ENCODE data around the gene UTS2B. TPM values are rescaled to one million over a fixed set of nuclear protein-coding genes. Genes with fewer than 3 reads are reported as not detected.
"Not testable (repeated sequence)": the region's sequence is repeated elsewhere in the genome, so short reads cannot be mapped to it uniquely, and the experiment has no call there.

Gene UTS2B
- total RNA-seq, 1 experiment from 2014 or later, result 0.37 TPM

- in situ Hi-C loops (cut with HindIII; ENCODE audit: low pct_unique_long_range_greater_than_20kb, low sequenced_read_pairs), result no loop called here
- no peak for DNase-seq (ENCODE audit: low read depth, low spot score)
Measured at GRCh38 chr3:191301017-191301416, 29.3 kb downstream of the UTS2B start.

DNA sequence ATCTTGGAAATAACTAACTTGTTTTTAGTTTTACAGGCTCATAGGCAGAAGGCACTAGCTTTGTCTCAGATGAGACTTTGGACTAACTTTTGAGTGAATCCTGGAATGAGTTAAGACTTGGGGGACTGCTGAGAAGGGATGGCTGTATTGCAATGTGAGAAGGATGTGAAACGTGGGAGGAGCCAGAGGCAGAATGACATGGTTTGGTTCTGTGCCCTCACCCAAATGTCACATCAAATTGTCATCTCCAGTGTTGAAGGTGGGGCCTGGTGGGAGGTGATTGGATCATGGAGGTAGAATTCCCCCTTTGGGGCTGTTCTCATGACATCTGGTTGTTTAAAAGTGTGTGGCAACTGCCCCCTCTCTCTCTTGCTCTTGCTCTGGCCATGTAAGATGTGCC, 29.9 kb downstream of the UTS2B start:
- in situ Hi-C loops (cut with HindIII; ENCODE audit: low pct_unique_long_range_greater_than_20kb, low sequenced_read_pairs), result no loop called here
- no peak for DNase-seq (ENCODE audit: low read depth, low spot score)

- no peak for DNase-seq (ENCODE audit: low read depth, low spot score)
- in situ Hi-C loops (cut with HindIII; ENCODE audit: low pct_unique_long_range_greater_than_20kb, low sequenced_read_pairs), result no loop called here
Measured at GRCh38 chr3:191298846-191299245, 31.5 kb downstream of the UTS2B start.

- DNase-seq (ENCODE audit: low read depth, low spot score), result no peak
- in situ Hi-C loops (cut with HindIII; ENCODE audit: low pct_unique_long_range_greater_than_20kb, low sequenced_read_pairs), result no loop called here
Measured at GRCh38 chr3:191296041-191296541, 34.2 kb downstream of the UTS2B start.

- in situ Hi-C loops (cut with HindIII; ENCODE audit: low pct_unique_long_range_greater_than_20kb, low sequenced_read_pairs), result no loop called here
- DNase-seq (ENCODE audit: low read depth, low spot score), result no peak
Measured at GRCh38 chr3:191294291-191294690, 36.0 kb downstream of the UTS2B start.

- no peak for DNase-seq (ENCODE audit: low read depth, low spot score)
- in situ Hi-C loops (cut with HindIII; ENCODE audit: low pct_unique_long_range_greater_than_20kb, low sequenced_read_pairs), result no loop called here
Measured at GRCh38 chr3:191292243-191293015, 37.9 kb downstream of the UTS2B start.

- peak; percentile 30 for DNase-seq (ENCODE audit: low read depth, low spot score)
- in situ Hi-C loops (cut with HindIII; ENCODE audit: low pct_unique_long_range_greater_than_20kb, low sequenced_read_pairs), result no loop called here
Measured at GRCh38 chr3:191290311-191291025, 39.9 kb downstream of the UTS2B start.

- in situ Hi-C loops (cut with HindIII; ENCODE audit: low pct_unique_long_range_greater_than_20kb, low sequenced_read_pairs), result no loop called here
Measured at GRCh38 chr3:191283400-191283799, 46.9 kb downstream of the UTS2B start.

GRCh38 chr3:191282251-191283185, 47.8 kb downstream of the UTS2B start:
- in situ Hi-C loops (cut with HindIII; ENCODE audit: low pct_unique_long_range_greater_than_20kb, low sequenced_read_pairs), result no loop called here
- DNase-seq (ENCODE audit: low read depth, low spot score), result no peak

More at GRCh38 chr3:191283400-191283799, 46.9 kb downstream of the UTS2B start:
- DNase-seq (ENCODE audit: low read depth, low spot score), result no peak

GRCh38 chr3:191280882-191281281, 49.4 kb downstream of the UTS2B start:
- in situ Hi-C loops (cut with HindIII; ENCODE audit: low pct_unique_long_range_greater_than_20kb, low sequenced_read_pairs), result no loop called here
- no peak for DNase-seq (ENCODE audit: low read depth, low spot score)

DNA sequence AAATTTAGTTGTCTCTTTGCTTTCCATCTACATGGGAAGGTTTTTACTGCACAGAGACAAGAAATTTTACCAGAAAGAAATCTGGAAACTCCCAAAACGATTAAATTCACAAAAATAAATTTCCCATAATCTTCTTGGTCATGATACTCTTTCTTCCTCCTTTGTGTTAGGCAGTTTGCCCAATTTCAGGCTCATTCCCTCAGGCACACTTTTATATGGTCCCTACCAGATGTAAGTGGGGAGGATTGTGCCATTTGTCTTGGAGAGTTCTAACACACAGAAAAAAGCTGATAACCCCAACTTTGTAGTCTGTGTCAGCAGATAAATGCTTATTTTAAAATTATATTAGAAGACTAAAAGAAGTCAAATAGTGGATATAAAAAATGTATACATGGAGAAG, 50.2 kb downstream of the UTS2B start:
- no peak for DNase-seq (ENCODE audit: low read depth, low spot score)
- in situ Hi-C loops (cut with HindIII; ENCODE audit: low pct_unique_long_range_greater_than_20kb, low sequenced_read_pairs), result no loop called here

- DNase-seq (ENCODE audit: low read depth, low spot score), result no peak
- in situ Hi-C loops (cut with HindIII; ENCODE audit: low pct_unique_long_range_greater_than_20kb, low sequenced_read_pairs), result no loop called here
Measured at GRCh38 chr3:191275751-191276150, 54.6 kb downstream of the UTS2B start.

DNA sequence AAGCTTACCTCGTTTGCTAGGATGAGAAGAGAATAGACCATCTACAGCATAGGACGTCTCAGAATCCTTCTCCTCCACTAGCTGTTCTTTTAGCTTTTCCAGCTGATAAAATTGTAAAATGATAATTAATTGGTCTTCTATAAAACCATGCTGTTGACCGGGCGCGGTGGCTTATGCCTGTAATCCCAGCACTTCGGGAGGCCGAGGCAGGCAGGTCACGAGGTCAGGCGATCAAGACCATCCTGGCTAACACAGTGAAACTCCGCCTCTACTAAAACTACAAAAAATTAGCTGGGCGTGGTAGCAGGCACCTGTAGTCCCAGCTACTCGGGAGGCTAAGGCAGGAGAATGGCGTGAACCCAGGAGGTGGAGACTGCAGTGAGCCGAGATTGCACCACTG, 55.1 kb downstream of the UTS2B start:
- in situ Hi-C loops (cut with HindIII; ENCODE audit: low pct_unique_long_range_greater_than_20kb, low sequenced_read_pairs); DNase-seq (ENCODE audit: low read depth, low spot score): not testable (repeated sequence)

DNA sequence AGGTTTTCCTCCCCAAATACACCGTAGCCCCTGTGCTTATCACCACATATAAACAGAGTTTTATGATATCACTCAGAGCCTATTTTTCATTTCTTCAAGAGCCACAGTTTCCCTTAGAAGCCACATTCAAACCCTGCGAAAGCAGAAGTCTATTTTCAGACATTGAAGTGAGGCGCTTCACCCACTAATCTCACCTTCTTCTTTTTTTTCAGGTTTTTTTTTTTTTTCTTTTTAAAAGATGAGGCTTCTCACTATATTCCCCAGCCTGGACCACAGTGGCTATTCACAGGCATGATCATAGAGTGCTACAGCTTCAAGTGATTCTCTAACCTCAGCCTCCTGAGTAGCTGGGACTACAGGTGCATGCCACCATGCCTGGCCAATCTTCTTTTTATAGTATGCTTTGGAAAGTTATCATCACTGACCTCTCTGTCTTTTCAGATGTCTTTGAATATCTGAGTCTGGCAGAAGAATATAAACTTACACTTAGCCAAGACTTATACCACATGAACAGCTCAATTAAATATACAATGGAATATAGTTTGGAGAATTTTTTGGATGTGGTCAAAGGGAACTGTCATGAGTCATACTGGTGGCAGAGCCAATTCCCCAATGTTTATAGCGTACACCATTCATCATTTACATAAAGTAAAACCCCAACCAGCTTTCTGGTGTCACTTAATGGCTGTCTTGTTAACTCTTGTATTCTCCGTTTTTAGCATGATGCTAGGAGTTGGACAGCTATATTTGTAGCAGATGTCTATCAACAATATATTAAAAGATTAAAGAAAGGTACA, 60.8 kb downstream of the UTS2B start:
- no peak for DNase-seq (ENCODE audit: low read depth, low spot score)
- in situ Hi-C loops (cut with HindIII; ENCODE audit: low pct_unique_long_range_greater_than_20kb, low sequenced_read_pairs), result no loop called here

GRCh38 chr3:191268737-191269136, 61.6 kb downstream of the UTS2B start:
- no peak for DNase-seq (ENCODE audit: low read depth, low spot score)
- in situ Hi-C loops (cut with HindIII; ENCODE audit: low pct_unique_long_range_greater_than_20kb, low sequenced_read_pairs), result no loop called here

DNA sequence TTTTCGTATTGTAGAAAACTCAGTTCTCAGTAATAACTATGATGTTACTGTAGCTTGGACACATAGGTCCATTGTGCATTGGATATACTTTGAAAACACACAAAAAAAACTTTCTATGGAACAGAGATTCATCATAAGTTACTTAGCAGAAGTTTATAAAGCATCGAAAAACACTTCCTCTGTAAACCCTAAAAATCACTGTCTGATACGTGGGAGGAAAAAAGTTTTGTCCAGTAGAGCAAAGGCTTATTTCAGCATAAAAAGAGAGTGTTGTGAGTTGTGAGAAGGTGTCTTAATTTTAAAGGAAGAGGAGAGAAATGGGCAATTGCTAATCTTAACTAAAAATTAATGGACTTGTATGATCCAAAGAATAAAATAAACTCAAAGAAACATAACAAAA, 66.5 kb downstream of the UTS2B start:
- DNase-seq (ENCODE audit: low read depth, low spot score), result no peak
- in situ Hi-C loops (cut with HindIII; ENCODE audit: low pct_unique_long_range_greater_than_20kb, low sequenced_read_pairs), result no loop called here

- no peak for DNase-seq (ENCODE audit: low read depth, low spot score)
- in situ Hi-C loops (cut with HindIII; ENCODE audit: low pct_unique_long_range_greater_than_20kb, low sequenced_read_pairs), result no loop called here
Measured at GRCh38 chr3:191263365-191263764, 67.0 kb downstream of the UTS2B start.
